H9 (cell line): Measurements from ENCODE around the gene DPP7. TPM values are rescaled to one million over a fixed set of nuclear protein-coding genes. Genes with fewer than 3 reads are reported as not detected.

Experiments used
- DNase-seq: peaks from one replicate; pipeline ENCODE4 v3.0.0-alpha.2; 2017
- H2AFZ ChIP-seq: one replicate; pipeline ENCODE4 v1.6.1; 2013; ENCODE audit warnings: mild to moderate bottlenecking, low read length, control low read depth, moderate library complexity
- H2AK5ac ChIP-seq: 2 replicates; pipeline ENCODE4 v1.6.1; 2013; ENCODE audit warnings: low read length, control low read depth, mixed read lengths; ENCODE audit not compliant: insufficient read length
- H2BK120ac ChIP-seq: one replicate; pipeline ENCODE4 v1.6.1; 2013; ENCODE audit warnings: low read depth, mild to moderate bottlenecking, low read length, control low read depth, inconsistent platforms; ENCODE audit not compliant: poor library complexity, severe bottlenecking
- H2BK12ac ChIP-seq: 2 replicates; pipeline ENCODE4 v1.6.1; 2013; ENCODE audit warnings: low read length, control low read depth, mixed read lengths, low read depth; ENCODE audit not compliant: insufficient read length
- H2BK15ac ChIP-seq: 2 replicates; pipeline ENCODE4 v1.6.1; 2013; ENCODE audit warnings: low read depth, low read length, control low read depth
- H2BK20ac ChIP-seq: one replicate; pipeline ENCODE4 v1.6.1; 2013; ENCODE audit warnings: low read depth, mild to moderate bottlenecking, low read length, control low read depth, inconsistent platforms; ENCODE audit not compliant: poor library complexity, severe bottlenecking
- H2BK5ac ChIP-seq: 2 replicates; pipeline ENCODE4 v1.6.1; 2013; ENCODE audit warnings: low read length, control low read depth, mixed read lengths; ENCODE audit not compliant: insufficient read length
- H3K14ac ChIP-seq: 2 replicates; pipeline ENCODE4 v1.6.1; 2013; ENCODE audit warnings: low read length, control low read depth; ENCODE audit not compliant: insufficient read depth
- H3K18ac ChIP-seq: 2 replicates; pipeline ENCODE4 v1.6.1; 2013; ENCODE audit warnings: low read depth, mild to moderate bottlenecking, mixed read lengths, low read length, control low read depth; ENCODE audit not compliant: insufficient read length
- H3K23ac ChIP-seq: 2 replicates; pipeline ENCODE4 v1.6.1; 2013; ENCODE audit warnings: low read length, control low read depth, mixed read lengths, low read depth; ENCODE audit not compliant: insufficient read length
- H3K23me2 ChIP-seq: 2 replicates; pipeline ENCODE4 v1.6.1; 2013; ENCODE audit warnings: low read depth, mild to moderate bottlenecking, mixed read lengths, low read length, control low read depth; ENCODE audit not compliant: insufficient read length, poor library complexity, severe bottlenecking
- H3K27ac ChIP-seq: 2 replicates; pipeline ENCODE4 v1.5.1; 2013; ENCODE audit warnings: low read length, control low read depth, mixed read lengths, low read depth; ENCODE audit not compliant: insufficient read length
- H3K27me3 ChIP-seq: 2 replicates; pipeline ENCODE4 v1.6.1; 2013; ENCODE audit warnings: low read length, control low read depth, inconsistent platforms; ENCODE audit not compliant: insufficient read depth
- H3K4ac ChIP-seq: 2 replicates; pipeline ENCODE4 v1.6.1; 2013; ENCODE audit warnings: low read depth, mild to moderate bottlenecking, control low read depth, inconsistent platforms, low read length, moderate library complexity
- H3K4me1 ChIP-seq: 2 replicates; pipeline ENCODE4 v1.6.1; 2013; ENCODE audit warnings: low read length, control low read depth, inconsistent platforms; ENCODE audit not compliant: insufficient read depth
- H3K4me2 ChIP-seq: 2 replicates; pipeline ENCODE4 v1.6.1; 2013; ENCODE audit warnings: low read length, control low read depth, mixed read lengths; ENCODE audit not compliant: insufficient read length, insufficient read depth
- H3K56ac ChIP-seq: 2 replicates; pipeline ENCODE4 v1.6.1; 2013; ENCODE audit warnings: low read depth, mild to moderate bottlenecking, mixed read lengths, low read length, control low read depth; ENCODE audit not compliant: insufficient read length
- H3K79me1 ChIP-seq: 2 replicates; pipeline ENCODE4 v1.6.1; 2013; ENCODE audit warnings: low read depth, mild to moderate bottlenecking, moderate library complexity, low read length, control low read depth, inconsistent platforms; ENCODE audit not compliant: insufficient read depth, poor library complexity, severe bottlenecking
- H3K79me2 ChIP-seq: 2 replicates; pipeline ENCODE4 v1.6.1; 2013; ENCODE audit warnings: low read length, control low read depth, inconsistent platforms; ENCODE audit not compliant: insufficient read depth
- H3K9ac ChIP-seq: 2 replicates; pipeline ENCODE4 v1.6.1; 2013; ENCODE audit warnings: low read length, control low read depth, mixed read lengths; ENCODE audit not compliant: insufficient read length; ENCODE audit errors: extremely low read depth
- H3K9me3 ChIP-seq: one replicate; pipeline ENCODE4 v1.6.1; 2013; ENCODE audit warnings: low read depth, low read length, inconsistent platforms; ENCODE audit not compliant: control insufficient read depth
- H3T11ph ChIP-seq: one replicate; pipeline ENCODE4 v1.6.1; 2013; ENCODE audit warnings: mild to moderate bottlenecking, low read length, control low read depth, inconsistent platforms
- H4K20me1 ChIP-seq: one replicate; pipeline ENCODE4 v1.6.1; 2013; ENCODE audit not compliant: control insufficient read depth, insufficient read length, insufficient read depth
- H4K5ac ChIP-seq: 2 replicates; pipeline ENCODE4 v1.6.1; 2013; ENCODE audit warnings: low read depth, mild to moderate bottlenecking, mixed read lengths, low read length, control low read depth; ENCODE audit not compliant: insufficient read length
- H4K8ac ChIP-seq: replicated peaks from 2 replicates; pipeline ENCODE4 v1.6.1; 2013; ENCODE audit warnings: low read length, control low read depth, mixed read lengths, low read depth; ENCODE audit not compliant: insufficient read length
- H4K91ac ChIP-seq: 2 replicates; pipeline ENCODE4 v1.6.1; 2013; ENCODE audit warnings: low read depth, mild to moderate bottlenecking, moderate library complexity, mixed read lengths, low read length, control low read depth; ENCODE audit not compliant: insufficient read length
- H3K27ac Mint-ChIP-seq, 3 experiments: 2 replicates in 2 of 3; 3 replicates in 1 of 3; pipeline ENCODE4 v1.8.0; 2020 to 2021; ENCODE audit warnings: mixed read lengths in 3 of 3, mild to moderate bottlenecking in 1 of 3, moderate library complexity in 1 of 3
- H3K27me3 Mint-ChIP-seq: 2 replicates; pipeline ENCODE4 v1.8.0; 2021; ENCODE audit warnings: low read depth, mild to moderate bottlenecking, moderate library complexity, mixed read lengths
- H3K36me3 Mint-ChIP-seq, 3 experiments: 2 replicates in 2 of 3; 3 replicates in 1 of 3; pipeline ENCODE4 v1.8.0; 2020 to 2021; ENCODE audit warnings: low read depth in 3 of 3, mixed read lengths in 3 of 3; ENCODE audit not compliant: insufficient read depth in 1 of 3
- H3K4me1 Mint-ChIP-seq, 2 experiments: 2 replicates each; pipeline ENCODE4 v1.8.0; 2020; ENCODE audit warnings: mixed read lengths in 2 of 2
- H3K4me3 Mint-ChIP-seq, 2 experiments: 2 replicates in 1 of 2; 3 replicates in 1 of 2; pipeline ENCODE4 v1.8.0; 2020 to 2021; ENCODE audit warnings: mild to moderate bottlenecking in 2 of 2, mixed read lengths in 2 of 2, moderate library complexity in 1 of 2
- H3K9me3 Mint-ChIP-seq, 2 experiments: 2 replicates in 1 of 2; 3 replicates in 1 of 2; pipeline ENCODE4 v1.8.0; 2020; ENCODE audit warnings: mild to moderate bottlenecking in 2 of 2, mixed read lengths in 2 of 2, moderate library complexity in 1 of 2
- CTCF ChIP-seq: fragments of 200-600 bp; sonication (generic); conservative IDR thresholded peaks from 3 replicates; pipeline ENCODE4 v1.8.0; 2021; ENCODE audit warnings: antibody characterized with exemption, mild to moderate bottlenecking
- WGBS: extraction: QIAGEN DNeasy Blood & Tissue Kit; methylation state at CpG from one replicate; pipeline ENCODE4 v1.1.7; 2013; ENCODE audit warnings: missing lambda C conversion rate, low lambda C conversion rate, mixed read lengths; ENCODE audit not compliant: insufficient read length; ENCODE audit errors: extremely low coverage; 5-methylcytosine and 5-hydroxymethylcytosine counted together
- total RNA-seq: library from RNA; stranded (reverse); gene quantifications from 2 replicates; pipeline ENCODE4 v1.2.1, GENCODE V29; 2021

Gene DPP7
- total RNA-seq, 1 experiment from 2014 or later, result 29.4 TPM

- Mint-ChIP-seq H3K27me3 (peaks cover 46% of the 10 kb centered on the region), H3K27ac (no peak overlapping the region), H3K36me3 (peaks cover 0 to 2% (median 0%) of the 10 kb centered on the region in 3 experiments; a peak in 1 of 7 replicates), H3K4me3 (peak overlapping the region in 1 of 2 experiments; percentile 29; a peak in 1 of 5 replicates), H3K4me1 (no peaks in the 10 kb centered on the region), H3K9me3 (peaks cover 0 to 3% of the 10 kb centered on the region in 2 experiments; a peak in 2 of 5 replicates)
- no peak for DNase-seq
- Histone ChIP-seq H2BK5ac (no peak overlapping the region), H4K20me1 (no peaks in the 10 kb centered on the region), H3K23ac (no peak overlapping the region), H3K4ac (no peak overlapping the region), H4K5ac (no peak overlapping the region), H3K27ac (no peak overlapping the region), H3K79me1 (no peaks in the 10 kb centered on the region), H3K9ac (no peak overlapping the region), H2BK15ac (no peak overlapping the region), H2BK12ac (no peak overlapping the region), H3K23me2 (no peaks in the 10 kb centered on the region), H3K14ac (no peak overlapping the region), H4K91ac (no peak overlapping the region), H2BK120ac (no peak overlapping the region), H3K4me2 (no peak overlapping the region), H3T11ph (no peak overlapping the region), H3K9me3 (no peaks in the 10 kb centered on the region), H3K79me2 (no peaks in the 10 kb centered on the region), H3K27me3 (peaks cover 4% of the 10 kb centered on the region; the same call in 1 of the 2 replicates), H3K4me1 (no peaks in the 10 kb centered on the region), H3K56ac (no peak overlapping the region), H3K18ac (no peak overlapping the region), H2AK5ac (no peak overlapping the region), H2BK20ac (no peak overlapping the region), H4K8ac (no peak overlapping the region), H2AFZ (no peak overlapping the region)
- no CpG with 5 or more reads among the region's 21 CpGs for WGBS
- TF ChIP-seq CTCF, result peak; percentile 20; the same call in 1 of the 3 replicates
Observed at GRCh38 chr9:137115394-137116026, 977 bp upstream of the DPP7 start.
